H9 (cell line): ENCODE measurements around the gene DNER. TPM values are rescaled to one million over a fixed set of nuclear protein-coding genes. Genes with fewer than 3 reads are reported as not detected.

Source experiments
- DNase-seq: peaks from one replicate; pipeline ENCODE4 v3.0.0-alpha.2; 2017
- H2AFZ ChIP-seq: one replicate; pipeline ENCODE4 v1.6.1; 2013; ENCODE audit warnings: mild to moderate bottlenecking, low read length, control low read depth, moderate library complexity
- H2AK5ac ChIP-seq: 2 replicates; pipeline ENCODE4 v1.6.1; 2013; ENCODE audit warnings: low read length, control low read depth, mixed read lengths; ENCODE audit not compliant: insufficient read length
- H2BK120ac ChIP-seq: one replicate; pipeline ENCODE4 v1.6.1; 2013; ENCODE audit warnings: low read depth, mild to moderate bottlenecking, low read length, control low read depth, inconsistent platforms; ENCODE audit not compliant: poor library complexity, severe bottlenecking
- H2BK12ac ChIP-seq: 2 replicates; pipeline ENCODE4 v1.6.1; 2013; ENCODE audit warnings: low read length, control low read depth, mixed read lengths, low read depth; ENCODE audit not compliant: insufficient read length
- H2BK15ac ChIP-seq: 2 replicates; pipeline ENCODE4 v1.6.1; 2013; ENCODE audit warnings: low read depth, low read length, control low read depth
- H2BK20ac ChIP-seq: one replicate; pipeline ENCODE4 v1.6.1; 2013; ENCODE audit warnings: low read depth, mild to moderate bottlenecking, low read length, control low read depth, inconsistent platforms; ENCODE audit not compliant: poor library complexity, severe bottlenecking
- H2BK5ac ChIP-seq: 2 replicates; pipeline ENCODE4 v1.6.1; 2013; ENCODE audit warnings: low read length, control low read depth, mixed read lengths; ENCODE audit not compliant: insufficient read length
- H3K14ac ChIP-seq: 2 replicates; pipeline ENCODE4 v1.6.1; 2013; ENCODE audit warnings: low read length, control low read depth; ENCODE audit not compliant: insufficient read depth
- H3K18ac ChIP-seq: 2 replicates; pipeline ENCODE4 v1.6.1; 2013; ENCODE audit warnings: low read depth, mild to moderate bottlenecking, mixed read lengths, low read length, control low read depth; ENCODE audit not compliant: insufficient read length
- H3K23ac ChIP-seq: 2 replicates; pipeline ENCODE4 v1.6.1; 2013; ENCODE audit warnings: low read length, control low read depth, mixed read lengths, low read depth; ENCODE audit not compliant: insufficient read length
- H3K23me2 ChIP-seq: 2 replicates; pipeline ENCODE4 v1.6.1; 2013; ENCODE audit warnings: low read depth, mild to moderate bottlenecking, mixed read lengths, low read length, control low read depth; ENCODE audit not compliant: insufficient read length, poor library complexity, severe bottlenecking
- H3K27ac ChIP-seq: 2 replicates; pipeline ENCODE4 v1.5.1; 2013; ENCODE audit warnings: low read length, control low read depth, mixed read lengths, low read depth; ENCODE audit not compliant: insufficient read length
- H3K27me3 ChIP-seq: 2 replicates; pipeline ENCODE4 v1.6.1; 2013; ENCODE audit warnings: low read length, control low read depth, inconsistent platforms; ENCODE audit not compliant: insufficient read depth
- H3K4ac ChIP-seq: 2 replicates; pipeline ENCODE4 v1.6.1; 2013; ENCODE audit warnings: low read depth, mild to moderate bottlenecking, control low read depth, inconsistent platforms, low read length, moderate library complexity
- H3K4me1 ChIP-seq: 2 replicates; pipeline ENCODE4 v1.6.1; 2013; ENCODE audit warnings: low read length, control low read depth, inconsistent platforms; ENCODE audit not compliant: insufficient read depth
- H3K4me2 ChIP-seq: 2 replicates; pipeline ENCODE4 v1.6.1; 2013; ENCODE audit warnings: low read length, control low read depth, mixed read lengths; ENCODE audit not compliant: insufficient read length, insufficient read depth
- H3K56ac ChIP-seq: 2 replicates; pipeline ENCODE4 v1.6.1; 2013; ENCODE audit warnings: low read depth, mild to moderate bottlenecking, mixed read lengths, low read length, control low read depth; ENCODE audit not compliant: insufficient read length
- H3K79me1 ChIP-seq: 2 replicates; pipeline ENCODE4 v1.6.1; 2013; ENCODE audit warnings: low read depth, mild to moderate bottlenecking, moderate library complexity, low read length, control low read depth, inconsistent platforms; ENCODE audit not compliant: insufficient read depth, poor library complexity, severe bottlenecking
- H3K79me2 ChIP-seq: 2 replicates; pipeline ENCODE4 v1.6.1; 2013; ENCODE audit warnings: low read length, control low read depth, inconsistent platforms; ENCODE audit not compliant: insufficient read depth
- H3K9ac ChIP-seq: 2 replicates; pipeline ENCODE4 v1.6.1; 2013; ENCODE audit warnings: low read length, control low read depth, mixed read lengths; ENCODE audit not compliant: insufficient read length; ENCODE audit errors: extremely low read depth
- H3K9me3 ChIP-seq: one replicate; pipeline ENCODE4 v1.6.1; 2013; ENCODE audit warnings: low read depth, low read length, inconsistent platforms; ENCODE audit not compliant: control insufficient read depth
- H3T11ph ChIP-seq: one replicate; pipeline ENCODE4 v1.6.1; 2013; ENCODE audit warnings: mild to moderate bottlenecking, low read length, control low read depth, inconsistent platforms
- H4K20me1 ChIP-seq: one replicate; pipeline ENCODE4 v1.6.1; 2013; ENCODE audit not compliant: control insufficient read depth, insufficient read length, insufficient read depth
- H4K5ac ChIP-seq: 2 replicates; pipeline ENCODE4 v1.6.1; 2013; ENCODE audit warnings: low read depth, mild to moderate bottlenecking, mixed read lengths, low read length, control low read depth; ENCODE audit not compliant: insufficient read length
- H4K8ac ChIP-seq: replicated peaks from 2 replicates; pipeline ENCODE4 v1.6.1; 2013; ENCODE audit warnings: low read length, control low read depth, mixed read lengths, low read depth; ENCODE audit not compliant: insufficient read length
- H4K91ac ChIP-seq: 2 replicates; pipeline ENCODE4 v1.6.1; 2013; ENCODE audit warnings: low read depth, mild to moderate bottlenecking, moderate library complexity, mixed read lengths, low read length, control low read depth; ENCODE audit not compliant: insufficient read length
- H3K27ac Mint-ChIP-seq, 3 experiments: 2 replicates in 2 of 3; 3 replicates in 1 of 3; pipeline ENCODE4 v1.8.0; 2020 to 2021; ENCODE audit warnings: mixed read lengths in 3 of 3, mild to moderate bottlenecking in 1 of 3, moderate library complexity in 1 of 3
- H3K27me3 Mint-ChIP-seq: 2 replicates; pipeline ENCODE4 v1.8.0; 2021; ENCODE audit warnings: low read depth, mild to moderate bottlenecking, moderate library complexity, mixed read lengths
- H3K36me3 Mint-ChIP-seq, 3 experiments: 2 replicates in 2 of 3; 3 replicates in 1 of 3; pipeline ENCODE4 v1.8.0; 2020 to 2021; ENCODE audit warnings: low read depth in 3 of 3, mixed read lengths in 3 of 3; ENCODE audit not compliant: insufficient read depth in 1 of 3
- H3K4me1 Mint-ChIP-seq, 2 experiments: 2 replicates each; pipeline ENCODE4 v1.8.0; 2020; ENCODE audit warnings: mixed read lengths in 2 of 2
- H3K4me3 Mint-ChIP-seq, 2 experiments: 2 replicates in 1 of 2; 3 replicates in 1 of 2; pipeline ENCODE4 v1.8.0; 2020 to 2021; ENCODE audit warnings: mild to moderate bottlenecking in 2 of 2, mixed read lengths in 2 of 2, moderate library complexity in 1 of 2
- H3K9me3 Mint-ChIP-seq, 2 experiments: 2 replicates in 1 of 2; 3 replicates in 1 of 2; pipeline ENCODE4 v1.8.0; 2020; ENCODE audit warnings: mild to moderate bottlenecking in 2 of 2, mixed read lengths in 2 of 2, moderate library complexity in 1 of 2
- CTCF ChIP-seq: fragments of 200-600 bp; sonication (generic); conservative IDR thresholded peaks from 3 replicates; pipeline ENCODE4 v1.8.0; 2021; ENCODE audit warnings: antibody characterized with exemption, mild to moderate bottlenecking
- WGBS: extraction: QIAGEN DNeasy Blood & Tissue Kit; methylation state at CpG from one replicate; pipeline ENCODE4 v1.1.7; 2013; ENCODE audit warnings: missing lambda C conversion rate, low lambda C conversion rate, mixed read lengths; ENCODE audit not compliant: insufficient read length; ENCODE audit errors: extremely low coverage; 5-methylcytosine and 5-hydroxymethylcytosine counted together
- total RNA-seq: library from RNA; stranded (reverse); gene quantifications from 2 replicates; pipeline ENCODE4 v1.2.1, GENCODE V29; 2021

The DNER gene
- total RNA-seq, 1 experiment from 2014 or later: 1.0 TPM

- no peak overlapping the region for H3K4me2 ChIP-seq
- H3K36me3 Mint-ChIP-seq: peaks cover 4 to 16% (median 6%) of the 10 kb centered on the region in 3 experiments; a peak in 6 of 7 replicates
- no peak overlapping the region for H3K56ac ChIP-seq
Measured at GRCh38 chr2:229490167-229490566, 224.2 kb downstream of the DNER start.

More at GRCh38 chr2:229490167-229490566, 224.2 kb downstream of the DNER start:
- no peak overlapping the region for H2BK5ac ChIP-seq
- no peak overlapping the region for H3K27ac ChIP-seq
- no peak overlapping the region for H3K18ac ChIP-seq
- no peak overlapping the region for H4K5ac ChIP-seq
- H3T11ph ChIP-seq: no peak overlapping the region
- H4K8ac ChIP-seq: no peak overlapping the region
- H3K79me2 ChIP-seq: no peaks in the 10 kb centered on the region
- H3K4ac ChIP-seq: no peak overlapping the region
- H4K91ac ChIP-seq: no peak overlapping the region
- H3K4me1 ChIP-seq: peaks cover 5% of the 10 kb centered on the region
- Mint-ChIP-seq H3K4me1 (peaks cover 20% of the 10 kb centered on the region in 2 experiments), H3K27me3 (no peaks in the 10 kb centered on the region), H3K9me3 (peaks cover 15 to 17% of the 10 kb centered on the region in 2 experiments), H3K4me3 (no peak overlapping the region), H3K27ac (no peak overlapping the region)
- H2AFZ ChIP-seq: no peak overlapping the region
- H2BK15ac ChIP-seq: no peak overlapping the region
- H3K27me3 ChIP-seq: no peaks in the 10 kb centered on the region
- H2BK20ac ChIP-seq: no peak overlapping the region
- H3K9ac ChIP-seq: no peak overlapping the region
- no peak overlapping the region for H3K23ac ChIP-seq
- no peaks in the 10 kb centered on the region for H3K23me2 ChIP-seq
- DNase-seq: no peak
- no peak overlapping the region for H3K14ac ChIP-seq
- WGBS: no CpG with 5 or more reads among the region's 1 CpG
- no peak overlapping the region for H2BK120ac ChIP-seq
- no peaks in the 10 kb centered on the region for H3K79me1 ChIP-seq
- no peaks in the 10 kb centered on the region for H4K20me1 ChIP-seq
- H2BK12ac ChIP-seq: no peak overlapping the region
- no peak overlapping the region for H2AK5ac ChIP-seq
- peaks cover 7% of the 10 kb centered on the region for H3K9me3 ChIP-seq
- no peak for TF ChIP-seq CTCF
